A549 (cell line): ENCODE results near the gene IFI27L2. TPM values are rescaled to one million over a fixed set of nuclear protein-coding genes. Genes with fewer than 3 reads are reported as not detected.

Experiments used
- ATAC-seq, 2 experiments: fragments of 200-7000 bp in 1 of 2; fragments of >200 bp in 1 of 2; cut with Nextera tagmentation in 1 of 2; cut with Tn5 transposase in 1 of 2; 3 replicates each; pipeline versions ENCODE4 v1.8.0 to v1.9.1; 2018 to 2020; ENCODE audit warnings: mild to moderate bottlenecking in 1 of 2, moderate library complexity in 1 of 2
- CTCF ChIA-PET: fragments of 300-600 bp; sonication (Branson Sonifier 250); formaldehyde crosslinking; extraction: SDS; loops from one replicate; lab custom pipeline; 2021; ENCODE audit warnings: antibody characterized with exemption, inconsistent platforms; lab: Yijun Ruan, JAX
- POLR2A ChIA-PET: fragments of 350-600 bp; formaldehyde crosslinking; extraction: SDS; loops from one replicate; lab custom pipeline; 2021; ENCODE audit warnings: antibody characterized with exemption, inconsistent platforms; lab: Yijun Ruan, JAX
- DNase-seq, 2 experiments: peaks; one replicate each; pipeline versions ENCODE4 v3.0.0 to v3.0.0-alpha.2; 2011 to 2016; ENCODE audit warnings: low read depth in 1 of 2, low spot score in 1 of 2
- FAIRE-seq: peaks from 2 replicates; lab custom pipeline; 2011; peaks lifted over from hg19 to GRCh38; lab: Jason Lieb, UNC
- H3K27ac ChIP-seq, 2 experiments: fragments of >200 bp; sonication (Bioruptor Twin); formaldehyde crosslinking; 3 replicates each; pipeline ENCODE4 v1.5.1; 2016 to 2017
- H3K4me1 ChIP-seq: fragments of >200 bp; sonication (Bioruptor Twin); formaldehyde crosslinking; 3 replicates; pipeline ENCODE4 v1.6.1; 2016
- H3K4me2 ChIP-seq: fragments of >200 bp; sonication (Bioruptor Twin); formaldehyde crosslinking; 3 replicates; pipeline ENCODE4 v1.6.1; 2016
- H3K4me3 ChIP-seq: fragments of >200 bp; sonication (Bioruptor Twin); formaldehyde crosslinking; 3 replicates; pipeline ENCODE4 v1.5.1; 2016
- H3K9me3 ChIP-seq: fragments of >200 bp; sonication (Bioruptor Twin); formaldehyde crosslinking; 3 replicates; pipeline ENCODE4 v1.6.1; 2016
- ATOH8 ChIP-seq: fragments of 250-450 bp; sonication (Bioruptor Pico); IDR thresholded peaks from 2 replicates; pipeline ENCODE4 v1.5.0; 2020; ENCODE audit warnings: low read depth, mild to moderate bottlenecking, moderate library complexity
- BCL3 ChIP-seq: fragments of >200 bp; sonication (Bioruptor Twin); formaldehyde crosslinking; IDR thresholded peaks from 3 replicates; pipeline ENCODE4 v1.6.1; 2016
- BHLHE40 ChIP-seq: IDR thresholded peaks from 2 replicates; pipeline ENCODE4 v1.6.1; 2012; ENCODE audit warnings: low read depth, low read length, inconsistent platforms
- CEBPB ChIP-seq, 2 experiments: fragments of >200 bp in 1 of 2; sonication (Bioruptor Twin) in 1 of 2; formaldehyde crosslinking in 1 of 2; IDR thresholded peaks; 2 replicates each; pipeline ENCODE4 v1.6.1; 2012 to 2016
- CHD2 ChIP-seq: fragments of 150-350 bp; IDR thresholded peaks from 2 replicates; pipeline ENCODE4 v1.6.1; 2014; ENCODE audit warnings: low read length; ENCODE audit not compliant: partially characterized antibody
- E2F6 ChIP-seq: IDR thresholded peaks from 2 replicates; pipeline ENCODE4 v1.6.1; 2012; ENCODE audit warnings: low read depth, borderline replicate concordance
- EHMT2 ChIP-seq: fragments of 200-600 bp; sonication (generic); IDR thresholded peaks from 2 replicates; pipeline ENCODE4 v1.6.1; 2016; ENCODE audit warnings: antibody characterized with exemption, low read depth, mild to moderate bottlenecking, moderate library complexity
- EP300 ChIP-seq, 2 experiments: fragments of >200 bp; sonication (Bioruptor Twin); formaldehyde crosslinking; IDR thresholded peaks; 2 replicates in 1 of 2; 3 replicates in 1 of 2; pipeline ENCODE4 v1.6.1; 2016 to 2017
- FOSB ChIP-seq: fragments of 250-450 bp; sonication (Bioruptor Pico); IDR thresholded peaks from 2 replicates; pipeline ENCODE4 v1.5.0; 2020; ENCODE audit warnings: mild to moderate bottlenecking, moderate library complexity
- FOSL2 ChIP-seq, 2 experiments: fragments of 450-650 bp in 1 of 2; fragments of >200 bp in 1 of 2; sonication (Bioruptor Twin) in 1 of 2; formaldehyde crosslinking; IDR thresholded peaks; 2 replicates each; pipeline versions ENCODE4 v1.5.0 to v1.6.1; 2016 to 2020; ENCODE audit warnings: mild to moderate bottlenecking in 1 of 2, moderate library complexity in 1 of 2
- HES2 ChIP-seq: fragments of >200 bp; sonication (Bioruptor Twin); formaldehyde crosslinking; IDR thresholded peaks from 2 replicates; pipeline ENCODE4 v1.6.1; 2016
- JUN ChIP-seq, 2 experiments: fragments of >200 bp; sonication (Bioruptor Twin); formaldehyde crosslinking; IDR thresholded peaks; 2 replicates in 1 of 2; 3 replicates in 1 of 2; pipeline ENCODE4 v1.6.1; 2016 to 2017
- KDM1A ChIP-seq: fragments of 200-600 bp; sonication (generic); IDR thresholded peaks from 2 replicates; pipeline ENCODE4 v1.6.1; 2016; ENCODE audit warnings: low read depth, mild to moderate bottlenecking
- MYC ChIP-seq: IDR thresholded peaks from 2 replicates; pipeline ENCODE4 v1.6.1; 2012; ENCODE audit warnings: mild to moderate bottlenecking, inconsistent platforms, low read length, improper control_type of control experiment, borderline replicate concordance
- NR3C1 ChIP-seq: fragments of >200 bp; sonication (Bioruptor Twin); formaldehyde crosslinking; IDR thresholded peaks from 3 replicates; pipeline ENCODE4 v1.6.1; 2017
- PBX3 ChIP-seq: IDR thresholded peaks from 2 replicates; pipeline ENCODE4 v1.6.1; 2012
- PHF8 ChIP-seq: fragments of 200-600 bp; sonication (generic); IDR thresholded peaks from 2 replicates; pipeline ENCODE4 v1.6.1; 2016; ENCODE audit warnings: low read depth, mild to moderate bottlenecking, antibody characterized with exemption, moderate library complexity, borderline replicate concordance
- RARB ChIP-seq: fragments of 250-450 bp; sonication (Bioruptor Pico); IDR thresholded peaks from 2 replicates; pipeline ENCODE4 v1.8.0; 2021; ENCODE audit warnings: mild to moderate bottlenecking, moderate library complexity
- SREBF2 ChIP-seq: fragments of 450-650 bp; IDR thresholded peaks from 2 replicates; pipeline ENCODE4 v1.6.1; 2014; ENCODE audit warnings: mild to moderate bottlenecking, moderate library complexity
- TP53 ChIP-seq: fragments of 250-450 bp; sonication (Bioruptor Pico); IDR thresholded peaks from 2 replicates; pipeline ENCODE4 v1.5.0; 2021; ENCODE audit warnings: mild to moderate bottlenecking, moderate library complexity
- ZC3H11A ChIP-seq: fragments of 450-650 bp; IDR thresholded peaks from 2 replicates; pipeline ENCODE4 v1.6.1; 2014; ENCODE audit warnings: antibody characterized with exemption, mild to moderate bottlenecking
- WGBS: methylation state at CpG from one replicate; pipeline ENCODE4 v1.1.6; 2017; ENCODE audit errors: missing lambda C conversion rate; 5-methylcytosine and 5-hydroxymethylcytosine counted together
- polyA plus RNA-seq, 4 experiments: library from polyadenylated mRNA; depleted of rRNA in 3 of 4; stranded (reverse); fragments of >200 nt; fragmentation: RNase III in 1 of 4; extraction: RNeasy Plus Mini Kit Qiagen cat#74134 plus additional on column Dnase treatment in 1 of 4; gene quantifications; 2 replicates in 3 of 4; 3 replicates in 1 of 4; pipeline ENCODE4 v1.2.3, GENCODE V29; 2011 to 2017

The IFI27L2 gene
- polyA plus RNA-seq, 2 of the 4 experiments (the other 2 are of a cell fraction): 20.3 to 64.4 TPM

GRCh38 chr14:94116701-94117100, 12.7 kb downstream of the IFI27L2 start:
- H3K4me1 ChIP-seq: no peaks in the 10 kb centered on the region
- peaks cover 13% of the 10 kb centered on the region; the same call in 1 of the 3 replicates for H3K9me3 ChIP-seq
- no peak overlapping the region for H3K4me2 ChIP-seq
- no peak for DNase-seq
- H3K4me3 ChIP-seq: no peak overlapping the region
- ATAC-seq: no peak
- POLR2A ChIA-PET: no interaction called here
- no peak for FAIRE-seq
- no peak for TF ChIP-seq FOSL2 (IDR thresholded peaks at IDR 0.05)
- no peak for TF ChIP-seq FOSL2 (CRISPR knock-in tag; IDR thresholded peaks at IDR 0.05)
- no peak for TF ChIP-seq CEBPB (IDR thresholded peaks at IDR 0.05)
- TF ChIP-seq RARB (CRISPR knock-in tag): no peak
- no peak for TF ChIP-seq ZC3H11A
- no peak for TF ChIP-seq E2F6
- CTCF ChIA-PET: interaction anchor here (1.0 to 3.0 kb wide), 2 partner anchors 20 to 81 kb away, joined by 4 to 17 read pairs; no protein-coding TSS in a partner anchor
- WGBS: 46% methylated on average over 8 of the region's 10 CpGs
- H3K27ac ChIP-seq: no peak overlapping the region

GRCh38 chr14:94115631-94116030, 13.8 kb downstream of the IFI27L2 start:
- no peak for DNase-seq
- TF ChIP-seq TP53 (CRISPR knock-in tag) (no peak), NR3C1 (no peak), SREBF2 (no peak), BCL3 (no peak), ATOH8 (no peak), PHF8 (no peak), HES2 (no peak), FOSL2 (IDR thresholded peaks at IDR 0.05) (no peak), FOSL2 (CRISPR knock-in tag; IDR thresholded peaks at IDR 0.05) (no peak), CEBPB (IDR thresholded peaks at IDR 0.05) (no peak), JUN (IDR thresholded peaks at IDR 0.05) (no peak), PBX3 (no peak), RARB (CRISPR knock-in tag) (no peak), KDM1A (no peak), BHLHE40 (no peak), FOSB (CRISPR knock-in tag) (no peak), EHMT2 (no peak), EP300 (IDR thresholded peaks at IDR 0.05) (no peak), MYC (no peak), CHD2 (no peak)
- TF ChIP-seq, all 56 proteins: peak for 0
- ATAC-seq (no peak), FAIRE-seq (no peak)
- POLR2A ChIA-PET: no interaction called here
- no peaks in the 10 kb centered on the region for H3K4me1 ChIP-seq
- no peak overlapping the region for H3K4me2 ChIP-seq
- H3K27ac ChIP-seq: no peak overlapping the region
- peaks cover 13% of the 10 kb centered on the region; the same call in 1 of the 3 replicates for H3K9me3 ChIP-seq
- 62% methylated on average over 15 of the region's 15 CpGs for WGBS
- no peak overlapping the region for H3K4me3 ChIP-seq
- CTCF ChIA-PET: interaction anchor here (1.0 to 3.0 kb wide), 4 partner anchors 16 to 80 kb away, joined by 4 to 17 read pairs (median 6); no protein-coding TSS in a partner anchor
